Activated naive CD4-positive, alpha-beta T cell (primary cell): ENCODE results near the gene EIF2D.
"Not testable (repeated sequence)": the region's sequence is repeated elsewhere in the genome, so short reads cannot be mapped to it uniquely, and the experiment has no call there.

Experiments
- DNase-seq, 4 experiments: peaks; one replicate each; lab custom pipeline; 2025; lab: John Stamatoyannopoulos, UW

Gene EIF2D

DNA sequence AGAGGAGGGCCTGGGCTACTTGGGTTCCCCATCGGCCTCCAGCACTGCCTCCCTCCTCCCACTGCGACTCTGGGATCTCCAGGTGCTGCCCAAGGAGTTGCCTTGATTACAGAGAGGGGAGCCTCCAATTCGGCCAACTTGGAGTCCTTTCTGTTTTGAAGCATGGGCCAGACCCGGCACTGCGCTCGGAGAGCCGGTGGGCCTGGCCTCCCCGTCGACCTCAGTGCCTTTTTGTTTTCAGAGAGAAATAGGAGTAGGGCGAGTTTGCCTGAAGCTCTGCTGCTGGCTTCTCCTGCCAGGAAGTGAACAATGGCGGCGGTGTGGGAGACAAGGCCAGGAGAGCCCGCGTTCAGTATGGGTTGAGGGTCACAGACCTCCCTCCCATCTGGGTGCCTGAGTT is 24.4 kb downstream of the EIF2D start:
- no peak for DNase-seq

DNA sequence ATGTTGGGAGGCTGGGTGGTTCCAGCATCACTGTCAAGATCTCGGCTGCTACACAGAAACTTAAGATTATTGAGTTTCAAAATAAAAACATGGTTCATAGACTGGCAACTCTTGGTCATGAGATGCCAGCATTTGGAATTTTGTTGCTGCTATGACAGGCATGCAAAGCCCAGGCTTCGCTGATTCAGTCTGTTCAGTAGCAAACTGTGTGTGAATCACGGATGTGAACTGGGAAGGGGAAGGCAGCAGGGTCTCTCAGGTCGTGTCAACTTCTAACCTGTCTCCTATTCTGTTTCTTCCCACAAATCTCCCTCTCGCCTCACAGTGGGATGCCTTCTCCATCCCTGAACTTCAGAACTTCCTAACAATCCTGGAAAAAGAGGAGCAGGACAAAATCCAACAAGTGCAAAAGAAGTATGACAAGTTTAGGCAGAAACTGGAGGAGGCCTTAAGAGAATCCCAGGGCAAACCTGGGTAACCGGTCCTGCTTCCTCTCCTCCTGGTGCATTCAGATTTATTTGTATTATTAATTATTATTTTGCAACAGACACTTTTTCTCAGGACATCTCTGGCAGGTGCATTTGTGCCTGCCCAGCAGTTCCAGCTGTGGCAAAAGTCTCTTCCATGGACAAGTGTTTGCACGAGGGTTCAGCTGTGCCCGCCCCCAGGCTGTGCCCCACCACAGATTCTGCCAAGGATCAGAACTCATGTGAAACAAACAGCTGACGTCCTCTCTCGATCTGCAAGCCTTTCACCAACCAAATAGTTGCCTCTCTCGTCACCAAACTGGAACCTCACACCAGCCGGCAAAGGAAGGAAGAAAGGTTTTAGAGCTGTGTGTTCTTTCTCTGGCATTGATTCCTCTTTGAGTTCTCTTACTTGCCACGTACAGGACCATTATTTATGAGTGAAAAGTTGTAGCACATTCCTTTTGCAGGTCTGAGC is 25.5 kb downstream of the EIF2D start:
- DNase-seq = no peak

DNA sequence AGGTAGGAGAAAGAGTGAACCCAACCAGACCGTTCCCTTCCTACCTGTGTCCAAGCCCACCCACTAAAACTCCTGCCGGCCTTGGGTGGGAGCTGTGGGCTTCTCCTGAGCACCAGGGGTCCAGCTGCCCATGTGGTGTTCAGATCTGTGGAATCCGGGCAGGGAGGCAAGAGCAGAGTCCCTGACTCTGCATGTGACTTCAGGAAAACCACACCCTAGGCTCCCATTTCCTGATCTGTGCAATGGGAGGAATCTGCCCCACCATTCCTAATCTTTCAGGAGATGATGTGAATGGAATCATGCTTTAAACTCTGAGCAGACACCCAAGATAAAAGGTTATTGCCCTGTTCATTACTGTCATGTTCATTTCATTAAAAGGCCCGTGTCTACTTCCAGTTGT is 27.6 kb downstream of the EIF2D start:
- DNase-seq = no peak

DNA sequence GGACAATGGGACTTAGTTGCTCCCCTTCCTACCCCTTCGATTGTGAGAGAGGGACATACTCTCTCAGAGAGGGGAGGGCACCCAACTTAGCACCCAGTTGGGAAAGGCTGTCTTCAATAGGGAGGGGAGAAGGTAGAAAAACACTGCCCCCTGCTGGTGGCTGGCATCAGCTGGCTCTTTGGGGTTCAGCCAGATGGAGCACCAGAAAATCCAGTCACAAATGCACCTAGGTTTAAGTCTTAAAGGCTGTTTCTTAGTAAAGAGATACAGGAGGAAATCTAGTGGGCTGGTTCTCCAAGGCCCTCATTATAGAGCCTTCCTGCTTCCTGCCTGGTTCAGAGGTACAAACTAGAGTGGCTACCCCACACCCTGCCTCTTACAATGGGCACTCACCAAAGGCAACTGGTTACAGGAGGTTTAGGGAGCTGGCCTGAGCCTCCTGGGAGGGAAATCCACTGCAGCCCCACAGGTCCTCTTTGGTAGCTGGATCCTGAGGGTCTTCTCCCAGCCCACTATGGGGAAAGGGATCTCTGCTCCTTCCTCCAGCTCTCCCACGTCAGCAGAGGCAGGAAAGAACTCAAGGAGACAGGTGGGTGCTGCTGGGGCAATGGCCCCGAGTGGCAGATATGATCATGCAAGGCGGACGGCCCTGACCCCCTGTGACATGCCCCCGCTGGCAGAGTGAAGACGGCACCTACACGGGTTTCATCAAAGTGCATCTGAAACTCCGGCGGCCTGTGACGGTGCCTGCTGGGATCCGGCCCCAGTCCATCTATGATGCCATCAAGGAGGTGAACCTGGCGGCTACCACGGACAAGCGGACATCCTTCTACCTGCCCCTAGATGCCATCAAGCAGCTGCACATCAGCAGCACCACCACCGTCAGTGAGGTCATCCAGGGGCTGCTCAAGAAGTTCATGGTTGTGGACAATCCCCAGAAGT is 28.3 kb downstream of the EIF2D start:
- peak; percentile 63 to 80 (median 77) for DNase-seq

- DNase-seq = no peak
Measured at GRCh38 chr1:206582971-206583706, 29.1 kb downstream of the EIF2D start.

DNA sequence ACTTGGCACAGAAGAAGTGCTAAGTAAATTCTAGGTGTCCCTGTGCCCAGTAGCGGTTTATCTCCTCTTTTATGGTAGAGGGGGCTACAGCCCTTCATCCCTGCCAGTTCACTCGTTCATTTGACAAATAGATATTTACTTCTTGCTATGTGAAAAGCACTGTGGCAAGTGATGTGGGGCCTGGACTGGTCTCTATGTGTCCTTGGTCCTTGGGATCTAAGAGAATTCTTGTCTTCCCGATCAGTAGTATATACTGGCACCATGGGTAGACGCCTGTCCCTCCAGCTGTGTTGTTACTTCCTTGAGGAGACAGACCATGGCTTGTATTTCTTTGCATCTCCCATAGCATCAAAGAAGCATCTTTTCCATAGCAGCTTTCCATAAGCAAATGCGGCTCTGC is 29.7 kb downstream of the EIF2D start:
- DNase-seq = no peak

DNA sequence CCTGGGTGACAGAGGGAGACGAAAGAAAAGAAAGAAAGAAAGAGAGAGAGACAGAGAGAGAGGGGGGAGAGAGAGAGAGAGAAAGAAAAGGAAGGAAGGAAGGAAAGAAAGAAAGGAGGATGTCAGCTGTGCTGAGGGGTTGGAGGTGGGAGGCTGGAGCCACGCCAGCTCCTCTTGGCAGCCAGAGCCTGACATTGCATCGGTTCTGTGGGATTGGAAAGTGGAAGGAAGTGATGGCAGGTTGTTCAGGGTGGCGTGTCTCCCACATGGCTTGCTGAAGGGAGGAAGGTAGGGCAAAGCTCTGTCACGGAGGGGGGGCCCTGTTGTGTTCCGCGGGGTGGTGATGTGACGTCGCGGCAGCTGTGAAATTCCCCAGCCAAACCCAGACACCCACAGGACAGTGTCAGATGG is 30.7 kb downstream of the EIF2D start:
- peak in 2 of 4 experiments; percentile 28 for DNase-seq

DNA sequence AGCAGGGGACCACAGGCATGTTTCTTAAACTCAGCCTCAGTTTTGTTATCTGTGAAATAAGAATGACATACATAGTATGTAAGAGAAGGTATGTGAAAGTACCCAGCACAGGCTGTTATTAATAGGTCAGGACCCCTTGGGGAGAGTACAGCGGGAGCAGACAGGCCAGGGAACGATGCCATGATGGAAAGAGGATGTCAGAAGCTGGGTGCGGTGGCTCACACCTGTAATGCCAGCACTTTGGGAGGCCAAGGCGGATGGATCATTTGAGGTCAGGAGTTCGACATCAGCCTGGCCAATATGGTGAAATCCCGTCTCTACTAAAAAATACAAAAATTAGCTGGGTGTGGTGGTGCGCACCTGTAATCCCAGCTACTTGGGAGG is 31.2 kb downstream of the EIF2D start:
- DNase-seq = not testable (repeated sequence)

DNA sequence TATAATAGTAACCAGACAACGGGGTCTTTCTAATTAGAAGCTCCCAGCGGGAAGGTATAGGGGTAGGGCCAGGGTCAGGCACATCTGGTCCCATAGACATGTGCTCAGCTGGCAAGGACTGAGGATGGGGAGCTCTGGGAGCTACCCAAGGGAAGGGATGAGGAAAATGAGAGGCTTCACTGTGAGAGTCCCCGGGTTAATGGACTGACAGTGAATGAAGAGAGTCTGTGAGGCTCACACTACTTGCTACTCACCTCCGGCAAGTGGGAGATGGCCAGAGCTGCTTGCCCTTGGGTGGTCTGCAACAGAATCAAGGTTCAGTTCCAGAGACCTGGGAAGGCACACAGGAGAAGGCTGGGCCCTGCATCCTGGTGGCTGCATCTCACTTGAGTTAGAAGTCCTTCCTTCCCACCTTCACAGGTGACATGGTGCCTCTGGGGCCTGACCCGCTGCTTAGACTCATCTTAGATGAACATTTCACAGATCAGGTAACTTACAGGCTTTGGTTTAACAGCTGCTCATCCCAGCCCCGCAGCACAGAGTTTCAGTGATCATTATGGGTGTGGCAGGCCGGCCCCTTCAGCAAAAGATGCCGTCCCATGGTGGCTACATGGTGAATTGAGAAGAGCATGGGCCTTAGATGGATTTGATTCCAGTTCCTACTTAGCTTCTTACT is 31.7 kb downstream of the EIF2D start:
- no peak for DNase-seq

GRCh38 chr1:206579747-206580437 is 32.4 kb downstream of the EIF2D start:
- DNase-seq = peak; percentile 32 to 64 (median 42)

- DNase-seq = no peak
Measured at GRCh38 chr1:206578978-206579374, 33.3 kb downstream of the EIF2D start.

GRCh38 chr1:206578068-206578977 is 33.9 kb downstream of the EIF2D start:
- no peak for DNase-seq

GRCh38 chr1:206577626-206578025 is 34.6 kb downstream of the EIF2D start:
- DNase-seq = no peak

DNA sequence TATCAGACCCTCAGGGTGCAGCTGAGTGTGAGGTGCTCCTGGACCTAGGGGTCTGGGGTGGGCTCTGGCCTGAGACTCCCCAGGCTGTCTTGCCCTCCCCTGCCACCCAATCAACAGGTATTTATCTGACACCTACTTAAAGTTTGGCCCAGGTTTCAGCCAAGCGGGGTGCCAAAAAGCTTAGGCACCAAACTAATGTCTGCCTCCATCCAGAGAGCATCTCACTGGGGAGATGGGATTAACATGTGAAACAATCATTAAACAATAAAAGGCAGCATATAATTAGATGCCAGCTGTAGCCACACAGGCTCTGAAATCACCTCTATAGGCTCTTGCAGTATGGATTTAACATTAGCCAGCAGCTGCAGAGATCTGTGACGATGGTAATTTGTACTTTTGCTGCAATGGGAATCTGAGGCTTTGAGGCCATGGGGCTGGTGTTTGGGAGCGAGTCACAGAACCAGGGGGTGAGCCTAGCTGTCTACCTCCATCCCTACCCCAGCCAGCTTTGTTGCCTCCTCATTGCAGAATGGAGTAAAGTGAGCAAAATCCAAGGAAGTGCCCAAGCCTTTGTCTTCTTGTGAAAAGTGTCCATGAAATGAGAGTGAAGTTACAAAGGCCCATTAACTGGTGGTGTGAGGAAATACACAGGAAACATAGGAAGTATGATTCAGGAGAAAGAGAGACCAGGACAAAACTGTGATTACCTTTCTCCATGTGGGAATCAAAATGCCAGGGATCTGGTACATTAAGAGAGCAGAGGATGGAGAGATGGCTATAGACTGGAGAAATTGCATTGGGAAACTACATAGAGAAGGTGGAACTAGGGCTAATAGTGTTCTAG is 36.1 kb downstream of the EIF2D start:
- DNase-seq = no peak

DNA sequence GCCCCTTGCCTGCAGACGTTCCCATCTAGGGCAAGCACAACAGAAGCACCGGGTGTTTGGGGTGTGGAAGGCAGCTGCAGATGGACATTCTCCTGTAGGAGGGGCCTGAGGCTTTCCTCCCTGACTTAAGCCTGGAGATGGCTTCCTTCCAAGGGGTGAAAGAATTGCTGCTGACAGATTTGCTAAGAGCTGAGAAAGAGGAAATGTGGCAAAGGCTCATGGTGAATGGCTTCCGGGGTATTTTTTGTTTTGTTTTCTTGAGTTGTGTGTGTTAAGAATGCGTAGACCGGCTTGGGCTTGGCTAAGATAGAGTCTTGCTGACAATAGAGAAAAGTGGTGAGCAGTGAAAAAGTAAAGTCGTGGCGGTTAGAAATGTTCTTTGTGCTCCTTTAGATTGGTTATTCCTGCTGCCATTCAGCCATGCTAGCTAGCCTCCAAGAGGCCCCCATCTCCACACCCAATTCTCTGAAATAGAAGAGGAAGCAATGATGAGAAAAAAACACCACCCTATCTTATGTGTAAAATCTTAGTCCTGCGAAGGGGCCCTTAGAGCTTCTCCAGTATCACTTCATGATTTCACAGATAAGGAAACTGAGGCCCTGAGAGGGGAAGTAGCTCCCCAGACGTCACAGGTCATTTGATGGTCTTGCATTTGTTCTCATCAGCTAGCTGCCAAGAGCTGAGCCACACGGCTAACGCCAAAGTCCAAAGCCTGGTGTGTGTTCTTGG is 36.9 kb downstream of the EIF2D start:
- no peak for DNase-seq

DNA sequence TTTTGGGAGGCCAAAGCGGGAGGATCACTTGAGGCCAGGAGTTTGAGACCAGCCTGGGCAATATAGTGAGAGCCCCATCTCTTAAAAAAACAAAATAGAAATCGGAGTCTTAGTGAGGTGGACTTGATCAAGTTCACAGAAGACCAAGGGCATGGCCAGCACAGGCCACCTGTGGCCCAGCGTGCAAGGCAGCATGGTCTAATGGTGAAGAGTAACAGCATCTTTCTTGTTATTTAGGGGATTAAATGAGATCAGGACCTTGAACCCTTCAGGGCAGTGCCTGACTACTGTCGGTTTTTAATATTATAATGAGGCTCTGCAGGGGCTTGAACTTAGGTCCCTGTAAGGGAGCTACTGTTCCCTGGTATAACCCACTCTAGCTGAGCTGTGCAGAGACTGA is 38.5 kb downstream of the EIF2D start:
- no peak for DNase-seq

DNA sequence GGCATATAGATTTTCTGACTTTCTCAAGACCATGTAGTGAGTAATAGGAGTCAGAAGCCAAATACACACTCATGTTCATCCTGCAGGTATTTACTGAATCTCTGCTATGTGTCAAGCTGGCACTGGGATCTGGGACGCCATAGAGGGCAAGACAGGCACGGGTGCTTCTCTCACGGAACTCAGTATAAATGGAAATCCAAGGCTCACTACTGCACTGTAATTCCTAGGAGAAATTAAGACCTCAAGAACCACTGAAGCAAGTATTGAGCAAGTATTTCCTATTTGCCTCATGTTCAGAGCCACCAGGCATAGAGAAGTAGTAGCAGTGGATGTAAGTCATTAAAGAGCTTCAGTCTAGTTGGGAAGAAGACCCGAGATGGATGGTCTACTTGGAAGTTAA is 38.9 kb downstream of the EIF2D start:
- no peak for DNase-seq

GRCh38 chr1:206572835-206573234 is 39.4 kb downstream of the EIF2D start:
- DNase-seq = no peak
